PC-9 (cell line): ENCODE measurements around the gene MINDY1. TPM values are rescaled to one million over a fixed set of nuclear protein-coding genes. Genes with fewer than 3 reads are reported as not detected.

ENCODE experiments used
- BruUV-seq: library from RNA; stranded (reverse); fragments of 400-500 nt; replicated peaks from 2 replicates; lab custom pipeline; 2021; lab: Mats Ljungman, UMichigan
- CTCF ChIA-PET: fragments of 300-600 bp; sonication (Branson Sonifier 250); formaldehyde crosslinking; loops from one replicate; lab custom pipeline; 2022; ENCODE audit warnings: antibody characterized with exemption; lab: Charles Lee
- POLR2A ChIA-PET: fragments of 300-600 bp; sonication (Branson Sonifier 250); formaldehyde crosslinking; loops from one replicate; lab custom pipeline; 2022; ENCODE audit warnings: antibody characterized with exemption; ENCODE audit not compliant: unreplicated experiment; lab: Charles Lee
- DNase-seq, 2 experiments: peaks; one replicate each; pipeline versions ENCODE4 v3.0.0 to v3.0.0-alpha.2; 2015 to 2022; ENCODE audit warnings: mixed read lengths in 1 of 2
- H2AFZ ChIP-seq: fragments of 200-600 bp; sonication (generic); 2 replicates; pipeline ENCODE4 v1.8.1; 2017; ENCODE audit warnings: antibody characterized with exemption
- H3F3A ChIP-seq: fragments of 200-600 bp; sonication (generic); 2 replicates; pipeline ENCODE4 v1.8.1; 2017; ENCODE audit warnings: antibody characterized with exemption, mild to moderate bottlenecking, low read depth; ENCODE audit not compliant: insufficient read depth
- H3K27ac ChIP-seq: fragments of 200-600 bp; sonication (generic); 2 replicates; pipeline ENCODE4 v1.6.1; 2016; ENCODE audit warnings: mixed run types
- H3K27me3 ChIP-seq: fragments of 200-600 bp; sonication (generic); 2 replicates; pipeline ENCODE4 v1.6.1; 2016; ENCODE audit warnings: low read depth, mixed run types; ENCODE audit not compliant: insufficient read depth
- H3K36me3 ChIP-seq: fragments of 200-600 bp; sonication (generic); 2 replicates; pipeline ENCODE4 v1.6.1; 2016; ENCODE audit warnings: low read depth, mixed run types
- H3K4me1 ChIP-seq: fragments of 200-600 bp; sonication (generic); replicated peaks from 2 replicates; pipeline ENCODE4 v1.6.1; 2016; ENCODE audit warnings: mixed run types; ENCODE audit not compliant: insufficient read depth
- H3K4me2 ChIP-seq: fragments of 200-600 bp; sonication (generic); 2 replicates; pipeline ENCODE4 v1.6.1; 2017; ENCODE audit warnings: mixed run types
- H3K4me3 ChIP-seq: fragments of 200-600 bp; sonication (generic); 2 replicates; pipeline ENCODE4 v1.6.1; 2016; ENCODE audit warnings: mixed run types
- H3K79me2 ChIP-seq: fragments of 200-600 bp; sonication (generic); 2 replicates; pipeline ENCODE4 v1.6.1; 2017; ENCODE audit warnings: low read depth, mixed run types
- H3K9me2 ChIP-seq: fragments of 200-600 bp; sonication (generic); 2 replicates; pipeline ENCODE4 v1.8.1; 2017; ENCODE audit warnings: mild to moderate bottlenecking; ENCODE audit not compliant: insufficient read depth
- H3K9me3 ChIP-seq: fragments of 200-600 bp; sonication (generic); 2 replicates; pipeline ENCODE4 v1.8.1; 2016; ENCODE audit warnings: low read depth; ENCODE audit not compliant: insufficient read depth
- H4K20me1 ChIP-seq: fragments of 200-600 bp; sonication (generic); 2 replicates; pipeline ENCODE4 v1.8.1; 2017; ENCODE audit not compliant: insufficient read depth
- CTCF ChIP-seq: fragments of 200-600 bp; sonication (generic); conservative IDR thresholded peaks from 2 replicates; pipeline ENCODE4 v1.6.1; 2017; ENCODE audit warnings: mixed run types, antibody characterized with exemption, mild to moderate bottlenecking, moderate library complexity
- EZH2 ChIP-seq: fragments of 200-600 bp; sonication (generic); IDR thresholded peaks from 2 replicates; pipeline ENCODE4 v1.8.0; 2017; ENCODE audit warnings: antibody characterized with exemption, low read depth
- intact Hi-C: fragments of 100-400 bp; cut with micrococcal nuclease; formaldehyde crosslinking; loops from one replicate; pipeline ENCODE4 v1.10.0; 2022; ENCODE audit not compliant: unreplicated experiment
- total RNA-seq: library from RNA; stranded (reverse); gene quantifications from 2 replicates; pipeline ENCODE4 v1.2.3, GENCODE V29; 2021

MINDY1 gene
- total RNA-seq, 1 experiment from 2014 or later: 17.6 TPM

DNA sequence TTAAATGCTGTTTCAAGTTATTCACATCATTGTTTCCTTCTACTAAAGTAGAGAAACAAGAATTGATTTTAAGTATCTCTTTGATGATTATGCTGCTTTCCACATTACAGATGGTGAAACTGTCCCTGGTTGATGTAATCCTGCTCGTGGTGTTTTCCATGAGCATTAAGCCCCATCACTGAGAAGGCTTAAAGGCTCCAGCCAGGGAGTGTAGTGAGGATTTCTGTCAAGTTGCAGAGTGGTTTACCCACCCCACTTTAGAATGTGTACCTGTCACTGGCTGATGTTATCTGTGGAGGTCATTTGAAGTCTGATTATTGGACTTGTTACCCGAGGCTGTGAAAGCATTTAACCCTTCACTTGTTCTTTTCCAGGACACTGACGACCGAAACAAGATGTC is 44.9 kb downstream of the MINDY1 start:
- H3K36me3 ChIP-seq: peaks cover 34% of the 10 kb centered on the region
- no peaks in the 10 kb centered on the region for H3K79me2 ChIP-seq
- H2AFZ ChIP-seq: no peak overlapping the region
- DNase-seq: no peak
- H3K4me1 ChIP-seq: no peaks in the 10 kb centered on the region
- no peaks in the 10 kb centered on the region for H4K20me1 ChIP-seq
- peaks cover 27% of the 10 kb centered on the region for H3F3A ChIP-seq
- POLR2A ChIA-PET: no interaction called here
- intact Hi-C loops: no loop called here
- CTCF ChIA-PET: no interaction called here
- no peak for TF ChIP-seq EZH2
- no peaks in the 10 kb centered on the region for H3K9me3 ChIP-seq
- H3K4me3 ChIP-seq: no peak overlapping the region
- H3K27me3 ChIP-seq: no peaks in the 10 kb centered on the region
- no peak overlapping the region for H3K27ac ChIP-seq
- no TSS peak for BruUV-seq
- H3K9me2 ChIP-seq: no peaks in the 10 kb centered on the region
- H3K4me2 ChIP-seq: no peak overlapping the region

DNA sequence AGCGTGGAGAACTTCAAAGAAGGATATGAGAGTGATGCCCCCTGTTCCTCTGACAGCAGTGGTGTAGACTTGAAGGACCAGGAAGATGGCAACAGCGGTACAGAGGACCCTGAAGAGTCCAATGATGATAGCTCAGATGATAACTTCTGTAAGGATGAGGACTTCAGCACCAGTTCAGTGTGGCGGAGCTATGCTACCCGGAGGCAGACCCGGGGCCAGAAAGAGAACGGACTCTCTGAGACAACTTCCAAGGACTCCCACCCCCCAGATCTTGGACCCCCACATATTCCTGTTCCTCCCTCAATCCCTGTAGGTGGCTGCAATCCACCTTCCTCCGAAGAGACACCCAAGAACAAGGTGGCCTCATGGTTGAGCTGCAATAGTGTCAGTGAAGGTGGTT is 46.1 kb downstream of the MINDY1 start:
- CTCF ChIA-PET: interaction anchor here (0.6 kb wide), 1 partner anchor 678 kb away, joined by 3 read pairs; the partner anchor contains the start of gene CIART
- no peak overlapping the region for H3K4me2 ChIP-seq
- H3K9me3 ChIP-seq: no peaks in the 10 kb centered on the region
- DNase-seq: no peak
- H3K4me1 ChIP-seq: no peaks in the 10 kb centered on the region
- no peak overlapping the region for H3K4me3 ChIP-seq
- no peak overlapping the region for H3K27ac ChIP-seq
- H2AFZ ChIP-seq: no peak overlapping the region
- no peaks in the 10 kb centered on the region for H3K79me2 ChIP-seq
- H3F3A ChIP-seq: peaks cover 26% of the 10 kb centered on the region
- POLR2A ChIA-PET: interaction anchor here (0.6 kb wide), 1 partner anchor 13 kb away, joined by 3 read pairs; no protein-coding TSS in a partner anchor
- no TSS peak for BruUV-seq
- H3K36me3 ChIP-seq: peaks cover 32% of the 10 kb centered on the region
- TF ChIP-seq CTCF: no peak
- TF ChIP-seq EZH2: no peak
- intact Hi-C loops: no loop called here
- H3K27me3 ChIP-seq: no peaks in the 10 kb centered on the region
- H4K20me1 ChIP-seq: no peaks in the 10 kb centered on the region
- H3K9me2 ChIP-seq: no peaks in the 10 kb centered on the region

DNA sequence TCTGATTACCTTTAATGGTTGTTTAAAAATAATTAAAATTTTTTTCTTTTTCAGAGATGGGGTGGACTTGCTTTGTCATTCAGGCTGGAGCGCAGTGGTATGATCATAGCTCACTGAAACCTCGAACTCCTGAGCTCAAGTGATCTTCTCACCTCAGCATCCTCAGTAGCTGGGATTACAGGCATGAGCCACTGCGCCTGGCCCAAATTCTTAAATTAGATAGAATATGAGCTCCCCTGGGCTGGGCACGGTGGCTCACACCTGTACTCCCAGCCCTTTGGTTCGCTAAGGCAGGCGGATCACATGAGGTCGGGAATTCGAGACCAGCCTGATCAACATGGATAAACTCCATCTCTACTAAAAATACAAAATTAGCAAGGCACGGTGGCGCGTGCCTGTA is 49.0 kb downstream of the MINDY1 start:
- DNase-seq: no peak
- H3K9me3 ChIP-seq: no peaks in the 10 kb centered on the region
- H3K4me3 ChIP-seq: no peak overlapping the region
- CTCF ChIA-PET: interaction anchor here (0.6 to 0.7 kb wide), 3 partner anchors 26 to 737 kb away, joined by 7 to 15 read pairs (median 12); no protein-coding TSS in a partner anchor
- peaks cover 30% of the 10 kb centered on the region for H3K36me3 ChIP-seq
- no peak overlapping the region for H3K4me2 ChIP-seq
- H3F3A ChIP-seq: peaks cover 28% of the 10 kb centered on the region
- BruUV-seq: no TSS peak
- no peaks in the 10 kb centered on the region for H3K4me1 ChIP-seq
- no peak overlapping the region for H2AFZ ChIP-seq
- intact Hi-C loops: no loop called here
- H4K20me1 ChIP-seq: no peaks in the 10 kb centered on the region; the same call in 1 of the 2 replicates
- TF ChIP-seq CTCF (no peak), EZH2 (no peak)
- no peaks in the 10 kb centered on the region for H3K27me3 ChIP-seq
- H3K79me2 ChIP-seq: no peaks in the 10 kb centered on the region
- POLR2A ChIA-PET: interaction anchor here (0.6 kb wide), 3 partner anchors 11 to 208 kb away, joined by 11 to 21 read pairs (median 16); no protein-coding TSS in a partner anchor
- no peak overlapping the region for H3K27ac ChIP-seq
- no peaks in the 10 kb centered on the region for H3K9me2 ChIP-seq
